ENCODE results near the gene AGAP1. TPM values are rescaled to one million over a fixed set of nuclear protein-coding genes. Genes with fewer than 3 reads are reported as not detected.

The AGAP1 gene
- total RNA-seq, 2 experiments from 2014 or later = 0.89 to 0.97 TPM

DNA sequence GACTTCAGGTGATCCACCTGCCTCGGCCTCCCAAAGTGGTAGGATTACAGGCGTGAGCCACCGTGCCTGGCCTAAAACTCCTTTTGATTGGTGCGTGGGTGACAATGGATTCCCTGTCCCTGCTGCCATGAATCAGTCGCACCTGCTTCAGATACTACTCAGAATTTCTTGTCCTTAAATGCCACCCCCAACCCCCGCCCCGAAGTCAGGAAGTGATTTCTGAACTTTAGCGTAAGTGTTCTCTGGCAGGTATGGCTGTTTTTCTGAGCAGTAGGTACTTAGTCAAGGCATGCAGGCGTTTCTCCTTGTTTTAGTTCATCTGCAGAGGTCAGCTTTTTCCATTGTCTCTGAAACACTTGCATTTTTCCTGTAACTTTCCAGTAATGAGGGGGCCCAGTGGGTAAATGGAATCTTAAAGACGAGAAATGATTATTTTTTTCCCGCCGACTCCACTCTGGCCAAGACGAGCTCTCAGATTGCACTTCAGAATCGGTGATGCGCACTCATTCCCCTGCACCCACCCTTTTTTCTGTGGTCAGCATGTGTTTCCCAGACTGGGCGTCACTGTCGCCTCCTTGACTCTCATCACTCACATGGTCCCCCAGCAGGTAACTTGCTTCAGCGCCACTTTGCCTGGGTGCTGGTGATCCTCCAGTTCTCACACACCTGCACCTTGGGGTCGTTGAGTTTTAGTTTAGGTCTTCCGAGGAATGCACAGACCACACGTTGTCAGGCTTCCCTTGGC is 494.6 kb downstream of the AGAP1 start:
- Mint-ChIP-seq H3K27ac (no peak overlapping the region), H3K4me1 (no peaks in the 10 kb centered on the region), H3K36me3 (ENCODE audit: low read depth) (no peaks in the 10 kb centered on the region), H3K9me3 (peaks cover 3% of the 10 kb centered on the region), H3K27me3 (peaks cover 5% of the 10 kb centered on the region), H3K4me3 (no peak overlapping the region)
- ChIA-PET CTCF (no interaction called here), POLR2A (no interaction called here)
- no peak for DNase-seq

DNA sequence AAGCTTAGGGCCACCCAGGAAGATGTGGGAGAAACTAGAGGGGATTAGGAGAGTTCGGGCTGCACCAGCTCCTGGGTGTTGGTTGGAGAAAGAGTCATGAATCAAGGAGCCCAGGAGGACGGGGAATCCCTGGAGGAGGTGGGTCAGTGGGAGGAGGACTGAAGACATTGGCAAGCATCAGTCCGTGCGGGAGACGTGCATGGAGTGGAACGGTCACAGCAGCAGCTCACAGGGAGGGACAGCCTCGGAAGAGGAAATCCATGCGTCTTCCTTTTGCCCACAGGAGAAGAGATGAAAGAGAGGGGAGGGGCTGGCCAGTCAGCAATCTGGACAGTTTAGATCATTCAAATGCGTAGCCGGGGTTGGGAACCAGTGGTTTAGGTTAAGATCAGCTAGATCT is 495.7 kb downstream of the AGAP1 start:
- Mint-ChIP-seq H3K4me3 (no peak overlapping the region), H3K27me3 (peaks cover 5% of the 10 kb centered on the region), H3K36me3 (ENCODE audit: low read depth) (no peaks in the 10 kb centered on the region), H3K9me3 (peaks cover 3% of the 10 kb centered on the region), H3K4me1 (no peaks in the 10 kb centered on the region), H3K27ac (no peak overlapping the region)
- DNase-seq = no peak
- CTCF ChIA-PET = interaction anchor here (0.6 kb wide), 1 partner anchor 101 kb away, joined by 3 read pairs; no protein-coding TSS in a partner anchor
- POLR2A ChIA-PET = no interaction called here

DNA sequence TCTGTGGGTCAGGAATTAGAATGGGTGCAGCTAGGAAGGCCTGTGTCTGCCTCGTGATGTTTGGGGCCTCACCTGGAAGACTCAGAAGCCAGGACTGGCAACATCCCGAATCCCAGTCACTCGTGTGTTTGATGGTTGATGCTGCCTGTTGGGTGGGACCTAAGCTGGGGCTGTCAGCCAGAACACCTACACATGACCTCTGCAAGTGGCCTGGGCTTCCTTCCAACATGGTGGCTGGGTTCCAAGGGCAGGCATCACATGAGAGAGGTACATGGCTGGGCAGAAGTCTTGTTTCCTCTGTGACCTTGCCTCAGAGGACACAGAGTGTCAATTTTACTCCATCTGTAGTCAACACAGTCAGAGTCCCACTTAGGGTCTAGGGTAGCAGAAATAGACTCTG is 496.5 kb downstream of the AGAP1 start:
- POLR2A ChIA-PET = no interaction called here
- DNase-seq = no peak
- no peak overlapping the region for H3K4me3 Mint-ChIP-seq
- H3K36me3 Mint-ChIP-seq (ENCODE audit: low read depth) = no peaks in the 10 kb centered on the region
- no peak overlapping the region for H3K27ac Mint-ChIP-seq
- no peaks in the 10 kb centered on the region for H3K4me1 Mint-ChIP-seq
- peaks cover 5% of the 10 kb centered on the region for H3K27me3 Mint-ChIP-seq
- H3K9me3 Mint-ChIP-seq = peaks cover 3% of the 10 kb centered on the region
- CTCF ChIA-PET = interaction anchor here (0.6 kb wide), 1 partner anchor 102 kb away, joined by 3 read pairs; no protein-coding TSS in a partner anchor

DNA sequence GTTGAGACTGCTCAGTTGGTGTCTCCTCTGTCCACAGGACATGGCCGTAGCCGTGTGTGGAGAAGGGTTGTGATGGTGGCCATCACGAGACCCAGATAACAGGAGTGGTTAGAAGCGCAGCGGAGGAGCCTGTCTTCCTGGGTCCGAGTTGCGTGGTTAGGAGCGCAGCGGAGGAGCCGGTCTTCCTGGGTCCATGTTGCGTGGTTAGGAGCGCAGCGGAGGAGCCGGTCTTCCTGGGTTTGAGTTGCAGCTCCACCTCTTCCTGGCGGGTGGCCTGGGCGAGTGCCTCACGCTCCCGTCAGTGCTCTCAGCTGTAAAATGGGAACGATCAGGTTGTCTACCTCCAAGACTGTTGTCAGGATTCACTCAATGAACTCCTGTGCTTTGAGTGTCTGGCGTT is 498.2 kb downstream of the AGAP1 start:
- DNase-seq = no peak
- Mint-ChIP-seq H3K9me3 (peaks cover 3% of the 10 kb centered on the region), H3K36me3 (ENCODE audit: low read depth) (no peaks in the 10 kb centered on the region), H3K4me3 (no peak overlapping the region), H3K4me1 (no peaks in the 10 kb centered on the region), H3K27me3 (no peaks in the 10 kb centered on the region), H3K27ac (no peak overlapping the region)
- ChIA-PET CTCF (no interaction called here), POLR2A (no interaction called here)

DNA sequence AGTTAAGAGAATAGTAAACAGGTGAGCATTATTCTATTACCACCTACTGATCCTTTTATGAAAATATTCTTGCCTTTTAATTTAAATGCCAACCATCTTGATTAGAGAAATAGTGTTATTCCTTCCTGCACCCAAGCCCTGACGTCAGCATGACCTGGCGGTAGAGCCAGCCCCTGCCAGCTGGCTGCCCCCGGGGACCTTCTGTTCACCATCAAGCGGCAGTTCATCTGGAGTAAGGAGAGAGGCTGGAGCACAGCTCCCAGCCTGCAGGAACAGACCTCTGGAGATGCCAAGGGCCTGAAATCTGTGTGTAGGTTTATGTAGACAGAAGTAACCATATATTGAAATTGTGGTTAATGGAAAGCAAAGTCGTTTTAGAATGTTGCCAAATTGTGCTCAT is 502.6 kb downstream of the AGAP1 start:
- Mint-ChIP-seq H3K4me3 (no peak overlapping the region), H3K4me1 (no peaks in the 10 kb centered on the region), H3K27me3 (no peaks in the 10 kb centered on the region), H3K36me3 (ENCODE audit: low read depth) (no peaks in the 10 kb centered on the region), H3K27ac (no peak overlapping the region), H3K9me3 (no peaks in the 10 kb centered on the region)
- DNase-seq = no peak
- ChIA-PET CTCF (no interaction called here), POLR2A (no interaction called here)

DNA sequence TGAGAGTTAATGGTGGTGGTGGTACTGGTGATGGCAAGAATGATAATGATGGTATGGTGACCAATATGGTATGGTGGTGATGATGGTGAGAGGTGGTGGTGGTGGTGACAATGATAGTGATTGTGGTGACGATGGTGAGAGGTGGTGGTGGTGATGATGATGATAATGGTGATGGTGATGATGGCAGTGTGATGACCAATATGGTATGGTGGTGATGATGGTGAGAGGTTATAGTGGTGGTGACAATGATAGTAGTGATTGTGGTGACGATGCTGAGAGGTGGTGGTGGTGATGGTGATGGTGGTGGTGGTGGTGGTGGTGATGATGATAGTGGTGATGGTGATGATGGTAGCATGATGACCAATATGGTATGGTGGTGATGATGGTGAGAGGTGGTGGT is 505.2 kb downstream of the AGAP1 start:
- H3K4me1 Mint-ChIP-seq = no peaks in the 10 kb centered on the region
- no peak for DNase-seq
- POLR2A ChIA-PET = no interaction called here
- no peaks in the 10 kb centered on the region for H3K27me3 Mint-ChIP-seq
- no peak overlapping the region for H3K27ac Mint-ChIP-seq
- CTCF ChIA-PET = no interaction called here
- H3K9me3 Mint-ChIP-seq = no peaks in the 10 kb centered on the region
- H3K36me3 Mint-ChIP-seq (ENCODE audit: low read depth) = no peaks in the 10 kb centered on the region
- H3K4me3 Mint-ChIP-seq = no peak overlapping the region

DNA sequence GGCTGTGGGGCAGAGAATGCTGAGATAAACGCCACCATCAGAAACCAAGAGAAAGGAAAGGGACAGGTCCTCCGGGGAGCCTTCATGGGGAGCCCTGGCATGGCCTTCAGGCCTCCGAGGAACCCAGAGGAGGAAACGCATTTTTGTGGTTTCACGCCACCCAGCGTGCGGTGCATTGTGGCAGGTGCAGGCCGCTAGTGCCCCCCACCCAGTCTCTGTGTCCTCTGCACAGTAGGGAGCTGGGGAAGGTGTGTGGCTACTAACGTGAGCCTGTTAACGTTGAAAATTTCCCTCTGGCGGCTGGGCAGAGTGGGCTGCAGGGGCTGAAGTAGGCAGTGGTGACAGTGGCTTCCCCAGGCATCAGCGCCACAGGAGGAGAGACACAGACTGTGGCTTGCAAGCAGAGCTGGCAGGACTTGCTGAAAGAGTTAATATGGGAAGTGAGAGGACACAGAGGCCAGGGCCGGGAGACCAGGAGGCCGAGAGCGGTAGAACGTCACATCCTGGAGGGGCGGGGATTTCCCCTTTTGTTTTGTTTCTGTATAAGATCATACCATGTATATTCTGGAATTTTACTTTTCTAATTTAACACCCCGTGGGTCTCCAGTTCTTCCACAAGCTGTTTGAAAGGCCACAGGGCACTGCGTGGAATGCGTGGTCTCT is 507.5 kb downstream of the AGAP1 start:
- no peak for DNase-seq
- ChIA-PET POLR2A (no interaction called here), CTCF (no interaction called here)
- H3K9me3 Mint-ChIP-seq = no peaks in the 10 kb centered on the region
- H3K4me1 Mint-ChIP-seq = no peaks in the 10 kb centered on the region
- no peak overlapping the region for H3K27ac Mint-ChIP-seq
- H3K27me3 Mint-ChIP-seq = peaks cover 3% of the 10 kb centered on the region
- H3K36me3 Mint-ChIP-seq (ENCODE audit: low read depth) = no peaks in the 10 kb centered on the region
- no peak overlapping the region for H3K4me3 Mint-ChIP-seq

DNA sequence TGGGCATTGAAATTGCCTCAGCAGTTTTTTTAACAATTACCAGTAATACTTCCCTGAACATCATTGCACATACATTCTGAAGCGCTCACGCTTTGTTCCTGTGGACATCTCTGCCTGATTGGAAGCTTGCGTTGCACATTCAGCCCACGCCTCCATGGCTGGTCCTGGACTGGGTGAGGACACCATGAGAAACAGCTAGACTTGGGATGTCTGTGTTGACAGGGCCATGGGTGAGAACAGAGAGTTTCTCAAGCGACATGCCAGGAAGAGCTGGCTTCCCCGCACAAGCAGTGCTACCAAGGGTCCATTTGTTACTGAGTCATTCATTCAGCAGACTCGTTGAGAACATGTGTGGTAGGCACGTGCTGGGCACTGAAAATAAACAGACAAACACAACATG is 508.0 kb downstream of the AGAP1 start:
- Mint-ChIP-seq H3K9me3 (no peaks in the 10 kb centered on the region), H3K27ac (no peak overlapping the region), H3K4me3 (no peak overlapping the region), H3K4me1 (no peaks in the 10 kb centered on the region), H3K27me3 (peaks cover 5% of the 10 kb centered on the region), H3K36me3 (ENCODE audit: low read depth) (no peaks in the 10 kb centered on the region)
- POLR2A ChIA-PET = no interaction called here
- CTCF ChIA-PET = no interaction called here
- no peak for DNase-seq

DNA sequence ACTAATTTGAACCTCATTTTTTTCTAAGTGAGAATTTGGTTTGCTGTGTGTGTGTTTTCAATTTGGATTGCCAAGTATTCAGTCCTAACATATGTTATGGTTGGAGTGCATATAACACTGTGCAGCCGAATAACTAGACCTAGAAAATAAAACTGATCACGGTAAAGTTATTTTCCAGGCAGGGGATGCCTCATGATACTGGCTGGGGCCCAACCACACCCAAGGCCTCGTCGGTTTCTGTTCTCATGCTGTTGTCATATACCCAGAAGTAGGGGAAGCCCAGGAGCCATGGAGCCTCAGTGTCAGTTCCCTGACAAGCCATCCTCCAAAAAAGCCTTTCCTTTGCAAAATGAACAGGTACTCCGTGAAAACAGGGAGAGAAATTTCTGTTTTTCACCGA is 514.2 kb downstream of the AGAP1 start:
- ChIA-PET CTCF (no interaction called here), POLR2A (no interaction called here)
- Mint-ChIP-seq H3K27ac (no peak overlapping the region), H3K27me3 (peaks cover 5% of the 10 kb centered on the region), H3K4me3 (no peak overlapping the region), H3K9me3 (no peaks in the 10 kb centered on the region), H3K4me1 (no peaks in the 10 kb centered on the region), H3K36me3 (ENCODE audit: low read depth) (no peaks in the 10 kb centered on the region)
- no peak for DNase-seq

DNA sequence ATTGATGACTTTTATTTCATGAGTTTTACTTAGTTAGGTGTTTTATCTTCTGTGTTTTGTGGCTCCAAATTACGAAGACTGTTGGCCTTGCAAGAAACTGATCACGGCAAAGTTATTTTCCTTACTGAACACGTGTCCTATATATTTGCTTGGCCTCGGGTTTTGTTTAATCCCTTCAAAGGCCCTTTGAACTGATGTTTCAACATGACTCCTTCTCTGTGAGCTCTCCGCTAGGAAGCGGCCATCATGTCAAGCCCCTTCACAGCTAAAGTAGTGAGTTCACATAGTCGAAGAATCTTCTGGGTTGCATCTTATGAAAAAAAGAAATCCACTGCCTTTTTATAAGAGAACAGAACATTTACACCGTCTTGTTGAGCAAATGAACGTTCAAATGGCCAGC is 515.0 kb downstream of the AGAP1 start:
- H3K4me1 Mint-ChIP-seq = no peaks in the 10 kb centered on the region
- H3K36me3 Mint-ChIP-seq (ENCODE audit: low read depth) = no peaks in the 10 kb centered on the region
- H3K27me3 Mint-ChIP-seq = peaks cover 5% of the 10 kb centered on the region
- no peak overlapping the region for H3K4me3 Mint-ChIP-seq
- CTCF ChIA-PET = no interaction called here
- POLR2A ChIA-PET = no interaction called here
- no peak overlapping the region for H3K27ac Mint-ChIP-seq
- DNase-seq = no peak
- H3K9me3 Mint-ChIP-seq = no peaks in the 10 kb centered on the region

DNA sequence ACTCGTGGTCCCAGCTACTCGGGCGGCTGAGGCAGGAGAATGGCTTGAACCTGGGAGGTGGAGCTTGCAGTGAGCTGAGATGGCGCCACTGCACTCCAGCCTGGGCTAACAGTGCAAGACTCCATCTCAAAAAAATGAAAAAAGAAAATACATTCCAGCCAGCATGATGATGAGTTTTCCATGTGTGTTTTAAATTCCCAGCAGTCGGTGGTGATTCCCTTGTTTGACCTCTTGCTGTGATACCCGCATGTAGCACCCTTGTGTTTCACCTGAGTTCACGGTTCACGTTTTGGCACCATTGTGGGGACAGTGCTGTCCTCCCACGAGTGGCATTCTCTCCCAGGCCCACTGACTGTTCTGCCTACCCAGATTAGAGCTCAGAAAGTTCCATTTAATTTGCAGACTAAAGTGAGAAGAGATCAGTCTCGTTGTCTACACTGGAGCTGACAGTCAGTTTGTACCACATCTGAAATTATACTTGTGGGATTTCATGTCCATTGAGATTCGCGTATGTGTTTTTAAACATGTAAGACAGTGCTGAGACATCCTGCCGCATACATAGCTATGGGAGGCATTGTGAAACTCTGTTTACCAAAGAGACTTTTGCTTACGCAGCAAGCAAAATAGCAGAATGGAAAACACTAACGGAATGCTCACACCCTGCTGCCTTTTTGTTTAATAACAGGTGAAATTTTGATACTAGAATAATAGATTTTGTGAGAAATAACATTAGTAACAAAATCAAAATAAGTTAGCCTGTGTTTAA is 517.3 kb downstream of the AGAP1 start:
- H3K9me3 Mint-ChIP-seq = no peaks in the 10 kb centered on the region
- CTCF ChIA-PET = no interaction called here
- no peak overlapping the region for H3K27ac Mint-ChIP-seq

DNA sequence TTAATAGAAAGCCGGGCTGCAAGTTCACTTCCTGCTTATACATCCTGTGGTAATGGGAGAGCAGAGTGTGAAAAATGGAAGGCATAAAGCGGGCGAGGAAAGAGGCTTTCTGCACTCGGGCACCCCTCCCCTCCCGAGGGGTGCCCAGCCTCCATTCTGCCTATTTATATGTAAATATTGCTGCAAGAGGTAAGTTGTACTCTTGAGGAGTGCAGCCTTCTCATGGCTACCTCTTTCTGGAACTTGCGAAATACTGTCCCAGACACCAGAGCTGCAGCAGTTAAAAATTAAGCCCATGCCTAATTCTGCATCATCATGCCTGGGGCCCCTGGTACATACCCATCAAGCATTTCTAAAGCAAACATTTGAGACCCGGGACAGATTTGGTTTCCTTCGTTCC is 518.3 kb downstream of the AGAP1 start:
- ChIA-PET CTCF (no interaction called here), POLR2A (no interaction called here)
- Mint-ChIP-seq H3K4me1 (no peaks in the 10 kb centered on the region), H3K27me3 (peaks cover 18% of the 10 kb centered on the region), H3K27ac (no peak overlapping the region), H3K9me3 (no peaks in the 10 kb centered on the region), H3K36me3 (ENCODE audit: low read depth) (no peaks in the 10 kb centered on the region), H3K4me3 (no peak overlapping the region)
- DNase-seq = no peak

More for the DNA sequence above, 517.3 kb downstream of the AGAP1 start:
- POLR2A ChIA-PET = no interaction called here
- peaks cover 18% of the 10 kb centered on the region for H3K27me3 Mint-ChIP-seq
- no peaks in the 10 kb centered on the region for H3K4me1 Mint-ChIP-seq
- DNase-seq = no peak
- H3K4me3 Mint-ChIP-seq = no peak overlapping the region
- H3K36me3 Mint-ChIP-seq (ENCODE audit: low read depth) = no peaks in the 10 kb centered on the region

DNA sequence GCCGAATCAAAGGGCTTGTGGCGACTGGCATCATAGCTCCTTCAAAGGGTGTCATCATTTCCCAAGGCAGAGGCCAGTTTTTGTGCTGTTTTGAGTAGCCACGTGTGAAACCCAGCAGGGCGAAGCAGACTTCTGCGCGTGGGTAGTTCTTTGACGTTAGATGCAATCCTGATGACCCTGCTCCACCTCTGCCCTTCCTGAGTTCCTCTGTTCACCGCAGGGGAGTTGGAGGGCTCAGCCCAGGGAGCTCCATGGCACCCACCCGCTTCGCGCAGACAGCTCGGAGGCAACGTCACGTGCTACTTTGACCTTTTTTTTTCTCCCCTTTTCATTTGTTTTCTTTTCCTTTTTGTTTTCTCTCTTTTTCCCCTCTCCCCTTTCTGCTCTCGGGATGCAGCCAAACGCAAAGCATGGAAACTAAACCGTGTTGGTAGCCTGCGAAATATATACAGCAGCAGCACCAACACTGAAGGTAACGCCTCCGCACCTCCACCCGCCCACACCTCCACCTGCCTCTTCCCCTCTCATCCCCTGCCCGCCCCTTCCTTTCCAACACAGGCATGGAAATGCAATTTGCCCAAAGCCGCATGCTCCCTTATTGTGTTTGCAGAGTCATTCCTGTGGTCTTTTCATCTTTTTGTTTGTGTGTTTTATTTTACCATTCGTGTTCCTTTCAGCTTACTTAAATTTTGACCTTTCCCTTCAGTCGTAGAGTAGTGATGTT is 520.7 kb downstream of the AGAP1 start:
- H3K9me3 Mint-ChIP-seq = no peaks in the 10 kb centered on the region
- H3K4me3 Mint-ChIP-seq = no peak overlapping the region
- DNase-seq = no peak
- CTCF ChIA-PET = no interaction called here
- peaks cover 18% of the 10 kb centered on the region for H3K27me3 Mint-ChIP-seq
- POLR2A ChIA-PET = no interaction called here
- no peak overlapping the region for H3K27ac Mint-ChIP-seq
- H3K36me3 Mint-ChIP-seq (ENCODE audit: low read depth) = no peaks in the 10 kb centered on the region
- H3K4me1 Mint-ChIP-seq = no peaks in the 10 kb centered on the region
